ENCODE data around the gene ATXN10. TPM values are rescaled to one million over a fixed set of nuclear protein-coding genes. Genes with fewer than 3 reads are reported as not detected.

ATXN10 gene
- total and polyA plus RNA-seq, 2 experiments from 2014 or later: 99.0 to 163 TPM

GRCh38 chr22:45709866-45710265, 38.2 kb downstream of the ATXN10 start:
- H3K4me3 ChIP-seq: no peak overlapping the region
- DNase-seq (ENCODE audit: low spot score): no peak
- Mint-ChIP-seq H3K4me3 (no peak overlapping the region), H3K9me3 (no peaks in the 10 kb centered on the region), H3K4me1 (no peaks in the 10 kb centered on the region), H3K36me3 (ENCODE audit: low read depth) (peaks cover 7% of the 10 kb centered on the region; the same call in 2 of the 3 replicates), H3K27me3 (ENCODE audit: insufficient read depth, low read depth, poor library complexity) (no peaks in the 10 kb centered on the region), H3K27ac (no peak overlapping the region)
- no peak overlapping the region for H3K4me2 ChIP-seq
- H3K27ac ChIP-seq (ENCODE audit: low read depth): no peak overlapping the region
- no peaks in the 10 kb centered on the region for H3K27me3 ChIP-seq (ENCODE audit: insufficient read depth)
- no peak overlapping the region for H2AFZ ChIP-seq
- H3K36me3 ChIP-seq (ENCODE audit: insufficient read depth): peaks cover 4% of the 10 kb centered on the region; the same call in 1 of the 2 replicates
- no peaks in the 10 kb centered on the region for H3K9me2 ChIP-seq (ENCODE audit: insufficient read depth)
- no peak for ATAC-seq
- H3F3A ChIP-seq (replicated peaks; ENCODE audit: low read depth): no peaks in the 10 kb centered on the region
- no peaks in the 10 kb centered on the region for H3K4me1 ChIP-seq (ENCODE audit: insufficient read depth)
- TF ChIP-seq POLR2AphosphoS5 (IDR thresholded peaks at IDR 0.05; ENCODE audit: low read depth) (no peak), JUNB (IDR thresholded peaks at IDR 0.05; ENCODE audit: unreplicated experiment) (no peak), ZNF114 (CRISPR knock-in tag; IDR thresholded peaks at IDR 0.05) (no peak), CREB1 (CRISPR knock-in tag; IDR thresholded peaks at IDR 0.05; ENCODE audit: low read depth) (no peak), CTCF (conservative IDR thresholded peaks at IDR 0.05; ENCODE audit: low read depth in 2 of 2) (no peak), ETS1 (IDR thresholded peaks at IDR 0.05) (no peak), NANOG (IDR thresholded peaks at IDR 0.05; ENCODE audit: borderline replicate concordance) (no peak), ZNF331 (CRISPR knock-in tag; IDR thresholded peaks at IDR 0.05; ENCODE audit: low read depth) (no peak), EZH2phosphoT487 (IDR thresholded peaks at IDR 0.05; ENCODE audit: unreplicated experiment) (no peak), EZH2 (IDR thresholded peaks at IDR 0.05; ENCODE audit: low read depth, unreplicated experiment) (no peak), ZNF462 (CRISPR knock-in tag; IDR thresholded peaks at IDR 0.05) (no peak), REST (IDR thresholded peaks at IDR 0.05; ENCODE audit: unreplicated experiment) (no peak), STAT1 (IDR thresholded peaks at IDR 0.05; ENCODE audit: unreplicated experiment) (no peak)
- peaks cover 39% of the 10 kb centered on the region for H4K20me1 ChIP-seq (replicated peaks; ENCODE audit: insufficient read depth)
- H3K79me2 ChIP-seq (replicated peaks; ENCODE audit: insufficient read depth): peaks cover 86% of the 10 kb centered on the region

Data from GM23338 (cell line).